Osteocyte (in vitro differentiated cells): ENCODE measurements around the gene MRPL30. TPM values are rescaled to one million over a fixed set of nuclear protein-coding genes. Genes with fewer than 3 reads are reported as not detected.

ENCODE experiments used
- DNase-seq: peaks from one replicate; pipeline ENCODE4 v3.0.0; 2021; ENCODE audit warnings: mixed read lengths; ENCODE audit not compliant: unreplicated experiment; ENCODE audit errors: extremely low spot score
- H3K27ac Mint-ChIP-seq: one replicate; pipeline ENCODE4 v1.8.0; 2021; ENCODE audit warnings: mild to moderate bottlenecking, mixed read lengths; ENCODE audit not compliant: unreplicated experiment
- H3K27me3 Mint-ChIP-seq: one replicate; pipeline ENCODE4 v1.8.0; 2021; ENCODE audit warnings: mixed read lengths; ENCODE audit not compliant: unreplicated experiment
- H3K36me3 Mint-ChIP-seq: one replicate; pipeline ENCODE4 v1.8.0; 2021; ENCODE audit warnings: mixed read lengths; ENCODE audit not compliant: unreplicated experiment
- H3K4me1 Mint-ChIP-seq: one replicate; pipeline ENCODE4 v1.8.0; 2021; ENCODE audit warnings: mixed read lengths; ENCODE audit not compliant: unreplicated experiment
- H3K4me3 Mint-ChIP-seq: one replicate; pipeline ENCODE4 v1.8.0; 2021; ENCODE audit warnings: mild to moderate bottlenecking, moderate library complexity, mixed read lengths; ENCODE audit not compliant: unreplicated experiment
- H3K9me3 Mint-ChIP-seq: one replicate; pipeline ENCODE4 v1.8.0; 2021; ENCODE audit warnings: mixed read lengths; ENCODE audit not compliant: unreplicated experiment
- total RNA-seq: library from RNA; stranded (reverse); gene quantifications from 2 replicates; pipeline ENCODE4 v1.2.1, GENCODE V29; 2021
- TF ChIP-seq, protein P1 (sequence below): fragments of 200-600 bp; sonication (generic); IDR thresholded peaks from 2 replicates; pipeline ENCODE4 v1.5.0; 2021; ENCODE audit warnings: antibody characterized with exemption, mild to moderate bottlenecking, moderate library complexity

The MRPL30 gene
- total RNA-seq, 1 donor from 2014 or later, result 23.1 TPM

DNA sequence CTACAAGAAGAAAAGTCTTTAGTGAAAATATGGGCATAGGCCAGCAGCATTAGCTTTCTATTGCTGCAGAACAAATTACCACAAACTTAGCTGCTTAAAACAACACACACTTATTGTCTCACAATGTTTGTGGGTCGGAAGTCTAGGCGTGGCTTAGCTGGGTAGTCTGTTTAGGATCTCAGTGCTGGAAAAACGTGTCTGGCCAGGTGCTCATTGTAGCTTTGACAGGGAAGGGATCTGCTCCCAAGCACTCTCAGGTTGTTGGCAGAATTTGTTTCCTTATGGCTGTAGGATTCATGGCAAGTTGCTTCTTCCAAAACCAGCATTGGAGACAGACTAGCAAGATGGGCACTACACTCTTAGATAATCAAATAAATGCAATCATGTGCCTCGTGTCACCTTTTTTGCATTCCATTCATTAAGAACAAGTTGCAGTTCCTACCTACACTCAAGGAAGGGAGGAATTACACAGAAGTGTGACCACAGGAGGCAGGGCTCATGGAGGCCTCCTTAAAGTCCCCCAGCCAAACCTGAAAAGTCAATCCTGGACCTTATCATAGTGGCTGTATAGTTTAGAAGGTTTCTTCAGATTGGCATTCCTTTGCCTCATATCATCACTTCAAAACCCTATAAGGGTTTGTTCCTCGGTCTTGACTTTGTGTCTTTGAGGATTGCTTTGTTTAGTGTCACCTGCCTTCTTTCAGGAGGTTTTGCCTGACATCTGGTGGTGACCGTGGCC lies 17.3 kb downstream of the MRPL30 start:
- Mint-ChIP-seq H3K4me3 (no peak overlapping the region), H3K27ac (no peak overlapping the region), H3K36me3 (peaks cover 29% of the 10 kb centered on the region), H3K4me1 (no peaks in the 10 kb centered on the region), H3K9me3 (peaks cover 4% of the 10 kb centered on the region), H3K27me3 (no peaks in the 10 kb centered on the region)
- TF ChIP-seq, protein P1, sequence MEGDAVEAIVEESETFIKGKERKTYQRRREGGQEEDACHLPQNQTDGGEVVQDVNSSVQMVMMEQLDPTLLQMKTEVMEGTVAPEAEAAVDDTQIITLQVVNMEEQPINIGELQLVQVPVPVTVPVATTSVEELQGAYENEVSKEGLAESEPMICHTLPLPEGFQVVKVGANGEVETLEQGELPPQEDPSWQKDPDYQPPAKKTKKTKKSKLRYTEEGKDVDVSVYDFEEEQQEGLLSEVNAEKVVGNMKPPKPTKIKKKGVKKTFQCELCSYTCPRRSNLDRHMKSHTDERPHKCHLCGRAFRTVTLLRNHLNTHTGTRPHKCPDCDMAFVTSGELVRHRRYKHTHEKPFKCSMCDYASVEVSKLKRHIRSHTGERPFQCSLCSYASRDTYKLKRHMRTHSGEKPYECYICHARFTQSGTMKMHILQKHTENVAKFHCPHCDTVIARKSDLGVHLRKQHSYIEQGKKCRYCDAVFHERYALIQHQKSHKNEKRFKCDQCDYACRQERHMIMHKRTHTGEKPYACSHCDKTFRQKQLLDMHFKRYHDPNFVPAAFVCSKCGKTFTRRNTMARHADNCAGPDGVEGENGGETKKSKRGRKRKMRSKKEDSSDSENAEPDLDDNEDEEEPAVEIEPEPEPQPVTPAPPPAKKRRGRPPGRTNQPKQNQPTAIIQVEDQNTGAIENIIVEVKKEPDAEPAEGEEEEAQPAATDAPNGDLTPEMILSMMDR, result no peak
- no peak for DNase-seq

DNA sequence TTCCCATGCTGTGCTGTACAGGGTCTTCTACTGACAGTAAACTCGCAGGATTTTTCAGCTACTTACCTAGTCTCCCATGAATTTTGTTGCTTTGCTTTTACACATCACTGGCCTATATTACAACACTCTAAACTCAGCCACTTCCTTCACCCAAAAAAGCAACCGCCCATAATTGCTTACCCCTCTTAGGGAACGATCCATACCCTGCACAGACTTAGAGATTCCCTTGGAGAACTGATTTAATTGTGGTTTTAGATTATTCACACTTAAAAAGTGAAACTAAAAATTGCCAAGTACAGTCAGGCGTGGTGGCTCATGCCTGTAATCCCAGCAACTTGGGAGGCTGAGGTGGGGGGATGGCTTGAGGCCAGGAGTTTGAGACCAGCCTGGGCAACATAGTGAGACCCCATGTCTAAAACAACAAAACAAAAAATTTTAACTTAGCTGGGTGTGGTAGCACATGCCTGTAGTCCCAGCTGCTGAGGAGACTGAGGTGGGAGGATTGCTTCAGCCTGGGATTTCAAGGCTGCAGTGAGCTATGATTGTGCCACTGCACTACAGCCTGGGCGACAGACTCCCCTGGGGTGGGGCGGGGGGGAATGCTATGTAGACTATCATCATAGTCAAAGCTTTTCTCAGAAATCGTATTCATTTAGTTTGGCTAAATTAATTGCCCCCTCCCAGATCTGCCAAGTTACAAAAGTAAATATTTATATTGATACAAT lies 19.3 kb downstream of the MRPL30 start:
- no peaks in the 10 kb centered on the region for H3K27me3 Mint-ChIP-seq
- DNase-seq, result no peak
- no peak overlapping the region for H3K27ac Mint-ChIP-seq
- TF ChIP-seq, protein P1, result no peak
- H3K36me3 Mint-ChIP-seq, result peaks cover 24% of the 10 kb centered on the region
- H3K4me3 Mint-ChIP-seq, result no peak overlapping the region
- peaks cover 6% of the 10 kb centered on the region for H3K9me3 Mint-ChIP-seq
- H3K4me1 Mint-ChIP-seq, result no peaks in the 10 kb centered on the region

DNA sequence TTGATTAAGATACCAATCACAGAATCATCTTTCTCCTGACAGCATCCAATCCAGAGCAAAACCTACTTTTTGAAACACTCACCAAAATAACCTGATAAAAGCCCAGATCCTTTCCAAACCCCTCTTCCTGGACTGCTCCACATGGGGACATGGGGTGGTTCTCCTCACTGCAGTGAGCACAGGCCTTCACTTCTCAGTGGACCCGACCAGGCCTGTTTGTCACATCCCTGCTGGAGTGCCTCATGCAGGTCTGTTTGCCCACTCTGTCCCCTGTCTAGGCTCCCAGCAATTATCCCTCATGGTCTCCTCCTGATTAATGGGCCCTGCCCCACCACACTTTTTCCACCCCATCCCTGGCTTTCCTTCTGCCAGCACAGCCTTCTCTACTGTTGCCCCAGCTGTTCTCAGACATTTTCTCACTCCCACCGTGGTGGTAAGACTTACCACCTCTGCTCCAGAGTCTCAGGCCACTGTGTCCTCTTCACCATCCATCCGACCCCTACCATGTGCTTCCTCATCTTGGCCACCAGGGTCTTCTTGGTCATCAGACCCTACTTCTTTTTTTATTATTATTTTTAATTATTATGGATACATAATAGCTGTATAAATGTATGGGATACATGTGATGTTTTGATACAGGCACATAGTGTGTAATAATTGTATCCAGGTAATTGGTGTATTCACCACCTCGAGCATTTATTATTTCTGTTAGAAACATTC lies 21.1 kb downstream of the MRPL30 start:
- no peaks in the 10 kb centered on the region for H3K27me3 Mint-ChIP-seq
- TF ChIP-seq, protein P1, result no peak
- no peak overlapping the region for H3K27ac Mint-ChIP-seq
- no peaks in the 10 kb centered on the region for H3K4me1 Mint-ChIP-seq
- peaks cover 13% of the 10 kb centered on the region for H3K9me3 Mint-ChIP-seq
- no peak for DNase-seq
- no peak overlapping the region for H3K4me3 Mint-ChIP-seq
- peaks cover 23% of the 10 kb centered on the region for H3K36me3 Mint-ChIP-seq

DNA sequence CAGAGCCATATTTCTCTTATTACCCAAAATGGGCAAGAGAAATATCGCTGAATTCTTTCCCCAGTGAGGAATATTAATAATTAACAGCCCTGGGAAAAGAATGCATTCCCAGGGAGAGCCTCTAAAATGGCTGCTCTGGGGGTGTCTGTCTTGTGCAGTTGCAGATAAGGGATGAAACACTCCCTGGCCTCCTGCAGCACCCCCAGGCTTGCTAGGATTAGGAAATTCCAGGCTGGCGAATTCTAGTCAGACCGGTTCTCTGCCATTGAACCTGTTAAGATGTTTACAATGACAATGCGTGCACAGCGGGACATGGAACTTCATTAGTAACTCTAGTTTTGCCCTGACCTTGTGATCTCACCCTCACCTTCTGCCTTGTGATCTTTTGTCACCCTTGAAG lies 24.5 kb downstream of the MRPL30 start:
- TF ChIP-seq, protein P1, result no peak
- H3K9me3 Mint-ChIP-seq, result peaks cover 24% of the 10 kb centered on the region
- no peaks in the 10 kb centered on the region for H3K4me1 Mint-ChIP-seq
- no peak for DNase-seq
- no peaks in the 10 kb centered on the region for H3K27me3 Mint-ChIP-seq
- H3K4me3 Mint-ChIP-seq, result no peak overlapping the region
- H3K36me3 Mint-ChIP-seq, result peaks cover 29% of the 10 kb centered on the region
- H3K27ac Mint-ChIP-seq, result no peak overlapping the region

DNA sequence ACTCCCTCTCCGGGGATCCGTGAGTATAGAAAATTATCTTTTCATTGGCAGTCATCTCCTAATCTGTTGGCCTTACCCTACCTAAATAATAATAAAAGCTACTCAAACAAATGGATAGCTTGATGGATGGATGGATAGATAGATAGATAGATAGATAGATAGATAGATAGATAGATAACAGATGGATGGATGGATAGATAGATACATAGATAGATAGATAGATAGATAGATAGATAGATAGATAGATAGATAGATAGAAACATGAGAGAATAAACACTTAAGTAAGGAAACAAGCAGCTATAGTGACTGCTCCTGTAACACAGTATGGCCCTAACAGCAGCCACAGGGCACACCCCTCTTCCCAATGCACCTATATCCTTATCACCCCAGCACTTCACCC lies 35.1 kb downstream of the MRPL30 start:
- Mint-ChIP-seq H3K9me3 (no peaks in the 10 kb centered on the region), H3K27ac (no peak overlapping the region), H3K27me3 (no peaks in the 10 kb centered on the region), H3K4me3 (no peak overlapping the region), H3K4me1 (no peaks in the 10 kb centered on the region), H3K36me3 (peaks cover 8% of the 10 kb centered on the region)
- no peak for DNase-seq
- TF ChIP-seq, protein P1, result no peak
